Measurements from ENCODE around the gene EXOSC7. TPM values are rescaled to one million over a fixed set of nuclear protein-coding genes. Genes with fewer than 3 reads are reported as not detected.

EXOSC7 gene
- total and polyA plus RNA-seq, 9 of the 15 experiments (the other 6 are each of a cell fraction or from before 2014, with no cell fraction given) = 88.5 to 237 (median 112) TPM

- TF ChIP-seq ZBTB40 (IDR thresholded peaks at IDR 0.05) (no peak), ZBTB40 (CRISPR knock-in tag; IDR thresholded peaks at IDR 0.05) (no peak)
Measured at GRCh38 chr3:44988073-44988472, 12.0 kb downstream of the EXOSC7 start (continued).

Data from K562 (cell line).